ENCODE data around the gene BBOX1. TPM values are rescaled to one million over a fixed set of nuclear protein-coding genes. Genes with fewer than 3 reads are reported as not detected.

The BBOX1 gene
- total RNA-seq, 1 experiment from 2014 or later, result not detected

GRCh38 chr11:27118371-27118770, 77.8 kb downstream of the BBOX1 start:
- ATAC-seq (no peak), DNase-seq (ENCODE audit: low read depth, low spot score) (no peak)
- BruUV-seq (replicated peaks), result no TSS peak
- Histone ChIP-seq H3K4me1 (ENCODE audit: control insufficient read depth in 1 of 2, insufficient read depth in 2 of 2, low read length in 2 of 2) (no peaks in the 10 kb centered on the region), H3K27me3 (ENCODE audit: insufficient read depth, low read length) (no peaks in the 10 kb centered on the region), H4K20me1 (ENCODE audit: insufficient read depth) (no peaks in the 10 kb centered on the region), H2AFZ (ENCODE audit: low read depth, low read length, poor library complexity, severe bottlenecking) (no peak overlapping the region), H3K79me2 (ENCODE audit: insufficient read depth, low read length) (no peaks in the 10 kb centered on the region), H3K27ac (ENCODE audit: low read depth, low read length) (no peak overlapping the region), H3K4me3 (replicated peaks in 1 of 2; ENCODE audit: low read depth in 1 of 2, low read length in 2 of 2) (no peak overlapping the region), H3K9ac (ENCODE audit: low read length) (no peak overlapping the region), H3K9me2 (ENCODE audit: insufficient read depth) (no peaks in the 10 kb centered on the region), H3K9me3 (ENCODE audit: control insufficient read depth in 1 of 2, insufficient read depth in 1 of 2, low read depth in 1 of 2, low read length in 2 of 2) (no peaks in the 10 kb centered on the region), H3K4me2 (ENCODE audit: low read length) (no peak overlapping the region), H3K36me3 (ENCODE audit: control insufficient read depth in 1 of 2, insufficient read depth in 2 of 2, low read length in 2 of 2) (no peaks in the 10 kb centered on the region)
- intact Hi-C loops (cut with micrococcal nuclease), result no loop called here
- CTCF ChIA-PET, result no interaction called here
- POLR2A ChIA-PET, result no interaction called here
- TF ChIP-seq POLR2AphosphoS5 (IDR thresholded peaks at IDR 0.05; ENCODE audit: low read depth, low read length) (no peak), YY1 (IDR thresholded peaks at IDR 0.05; ENCODE audit: extremely low read depth, insufficient replicate concordance, low read depth, low read length) (no peak), CTCF (IDR thresholded peaks at IDR 0.05 in 2 of 3, conservative IDR thresholded peaks at IDR 0.05 in 1 of 3; ENCODE audit: borderline replicate concordance in 1 of 3, insufficient read depth in 1 of 3, low read depth in 2 of 3, low read length in 2 of 3) (no peak), JUND (IDR thresholded peaks at IDR 0.05) (no peak), SIN3A (IDR thresholded peaks at IDR 0.05; ENCODE audit: low read depth) (no peak), CBX3 (IDR thresholded peaks at IDR 0.05; ENCODE audit: low read depth) (no peak), CEBPB (IDR thresholded peaks at IDR 0.05; ENCODE audit: low read depth) (no peak), ZFX (IDR thresholded peaks at IDR 0.05) (no peak), ATF3 (IDR thresholded peaks at IDR 0.05) (no peak), EZH2phosphoT487 (IDR thresholded peaks at IDR 0.05; ENCODE audit: borderline replicate concordance) (no peak), FOSL1 (IDR thresholded peaks at IDR 0.05; ENCODE audit: low read depth) (no peak), ELF1 (IDR thresholded peaks at IDR 0.05; ENCODE audit: borderline replicate concordance, low read depth) (no peak)
- RAD21 ChIA-PET (ENCODE audit: low non-redundant PET in 1 of 2, low total read pairs in 2 of 2, uncharacterized antibody in 2 of 2, unreplicated experiment in 2 of 2), result no interaction called here

Measured in HCT116 (cell line).